Measurements from ENCODE around the gene LDLRAD2. TPM values are rescaled to one million over a fixed set of nuclear protein-coding genes. Genes with fewer than 3 reads are reported as not detected.
A peak's percentile ranks its signal among the peaks of the same experiment; 100 is the strongest.
"Not testable (repeated sequence)": the region's sequence is repeated elsewhere in the genome, so short reads cannot be mapped to it uniquely, and the experiment has no call there.

Gene LDLRAD2, protein sequence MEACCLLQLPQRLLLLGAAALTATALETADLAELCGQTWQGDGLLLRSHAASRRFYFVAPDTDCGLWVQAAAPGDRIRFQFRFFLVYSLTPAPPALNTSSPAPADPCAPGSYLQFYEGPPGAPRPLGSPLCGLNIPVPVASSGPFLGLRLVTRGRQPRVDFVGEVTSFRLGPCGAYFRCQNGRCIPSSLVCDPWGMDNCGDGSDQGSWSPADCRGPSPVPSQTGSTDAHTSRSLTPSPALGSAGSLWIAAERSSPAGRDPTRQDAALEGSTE
- not detected for total RNA-seq
- long read RNA-seq: 0 reads

DNA sequence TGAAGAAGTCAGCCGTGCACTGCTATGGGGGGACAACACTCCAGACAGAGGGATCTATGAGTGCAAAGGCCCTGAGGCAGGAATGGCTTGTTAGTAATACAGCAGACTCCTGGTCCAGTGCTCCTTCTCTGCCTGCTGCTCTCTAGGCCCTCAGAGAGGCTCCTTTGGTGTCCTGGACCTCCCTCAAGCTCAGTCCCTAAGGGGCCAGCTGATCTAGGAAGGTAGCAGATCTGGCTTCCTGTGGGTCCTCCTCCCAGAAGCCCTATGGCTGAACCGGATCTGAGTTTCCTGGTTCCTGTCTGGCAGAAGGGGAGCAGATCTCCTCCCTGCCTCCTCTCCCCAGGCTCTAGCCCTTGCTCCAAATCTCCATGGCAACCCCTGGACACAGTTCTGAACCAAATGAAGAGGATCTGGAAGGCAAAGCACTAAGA, at the start of gene LDLRAD2:
Gene LDLRAD2, plus strand, starts transcription at position 391 of the 431 bp plus-strand sequence. CDS start 187 bp downstream, outside the sequence.
- ATAC-seq (ENCODE audit: poor library complexity) (no peak), DNase-seq (no peak)
- intact Hi-C loops (cut with DNase I): no loop called here

DNA sequence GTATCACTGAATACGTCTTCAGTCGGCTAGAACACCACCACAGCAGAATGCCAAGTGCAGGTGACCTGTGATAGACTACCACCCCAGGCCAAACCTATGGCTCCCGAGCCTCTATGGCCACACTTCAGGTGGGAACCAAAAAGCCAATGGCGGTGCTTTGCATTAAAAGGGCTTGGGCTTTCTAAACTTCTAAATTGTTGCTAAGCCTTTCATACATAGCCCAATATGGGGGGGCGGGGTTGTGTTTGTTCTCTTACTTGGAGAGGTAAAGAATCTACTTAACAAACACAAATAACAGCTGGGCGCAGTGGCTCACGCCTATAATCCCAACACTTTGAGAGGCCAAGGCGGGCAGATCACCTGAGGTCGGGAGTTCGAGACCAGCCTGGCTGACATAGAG, 48.8 kb upstream of the LDLRAD2 start:
- DNase-seq: no peak
- intact Hi-C loops (cut with DNase I): no loop called here
- ATAC-seq (ENCODE audit: poor library complexity): no peak

DNA sequence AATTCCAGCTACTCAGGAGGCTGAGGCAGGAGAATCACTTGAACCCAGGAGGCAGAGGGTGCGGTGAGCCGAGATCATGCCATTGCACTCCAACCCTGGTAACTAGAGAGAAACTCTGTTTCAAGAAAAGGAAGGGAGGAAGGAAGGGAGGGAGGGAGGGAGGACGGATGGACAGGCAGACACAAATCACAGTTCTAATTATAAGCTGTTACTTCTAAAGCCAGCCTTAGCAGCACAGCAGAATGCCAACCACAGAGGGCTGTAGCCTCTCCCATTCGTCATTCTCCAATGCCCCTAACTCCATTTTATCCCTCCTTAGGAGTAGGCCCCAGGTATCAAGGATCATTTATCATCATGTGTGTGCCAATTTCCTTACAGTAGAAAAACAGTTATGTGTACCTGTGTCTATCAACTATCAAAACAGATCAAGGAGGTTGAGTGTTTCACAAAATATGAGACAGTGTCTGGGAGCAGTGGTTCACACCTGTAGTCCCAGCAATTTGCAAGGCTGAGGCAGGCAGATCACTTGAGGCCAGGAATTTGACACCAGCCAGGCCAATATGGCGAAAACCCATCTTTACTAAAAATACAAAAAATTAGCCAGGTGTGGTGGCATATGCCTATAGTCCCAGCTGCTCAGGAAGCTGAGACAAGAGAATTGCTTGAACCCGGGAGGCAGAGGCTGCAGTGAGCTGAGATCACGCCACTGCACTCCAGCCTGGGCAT, 48.2 kb upstream of the LDLRAD2 start:
- DNase-seq (no peak), ATAC-seq (ENCODE audit: poor library complexity) (peak; percentile 62)
- intact Hi-C loops (cut with DNase I): no loop called here

DNA sequence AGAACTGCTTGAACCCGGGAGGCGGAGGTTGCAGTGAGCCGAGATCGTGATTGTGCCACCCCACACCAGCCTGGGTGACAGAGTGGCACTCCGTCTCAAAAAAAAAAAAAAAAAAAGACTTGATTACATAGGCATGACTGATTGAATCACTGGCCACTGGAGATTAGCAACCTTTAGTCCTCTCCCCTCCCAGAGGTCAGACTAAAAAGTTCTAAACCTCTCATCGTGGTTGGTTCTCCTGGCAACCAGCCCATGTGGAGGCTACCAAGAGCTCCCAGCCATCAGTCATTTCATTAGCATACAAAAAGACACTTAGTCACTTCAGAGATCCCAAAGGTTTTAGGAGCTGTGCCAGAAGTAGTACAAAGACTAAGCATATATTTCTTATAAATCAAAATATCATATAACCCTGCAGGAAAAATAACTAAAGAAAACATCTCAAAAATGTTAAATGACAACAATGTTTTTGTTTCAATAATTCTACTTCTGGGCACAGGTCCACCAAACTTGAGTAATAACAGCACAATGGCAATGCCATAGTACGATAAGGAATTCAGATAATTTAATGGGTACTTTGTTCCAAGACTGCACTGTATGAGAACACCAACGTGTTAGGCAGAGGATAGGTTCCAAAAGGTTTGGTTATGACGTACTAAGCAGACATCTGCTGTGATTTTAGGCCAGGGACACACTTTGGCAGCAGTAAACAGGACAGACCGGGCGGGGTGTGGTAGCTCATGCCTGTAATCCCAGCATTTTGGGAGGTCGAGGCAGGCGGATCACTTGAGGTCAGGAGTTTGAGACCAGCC, 47.2 kb upstream of the LDLRAD2 start:
- intact Hi-C loops (cut with DNase I): no loop called here

DNA sequence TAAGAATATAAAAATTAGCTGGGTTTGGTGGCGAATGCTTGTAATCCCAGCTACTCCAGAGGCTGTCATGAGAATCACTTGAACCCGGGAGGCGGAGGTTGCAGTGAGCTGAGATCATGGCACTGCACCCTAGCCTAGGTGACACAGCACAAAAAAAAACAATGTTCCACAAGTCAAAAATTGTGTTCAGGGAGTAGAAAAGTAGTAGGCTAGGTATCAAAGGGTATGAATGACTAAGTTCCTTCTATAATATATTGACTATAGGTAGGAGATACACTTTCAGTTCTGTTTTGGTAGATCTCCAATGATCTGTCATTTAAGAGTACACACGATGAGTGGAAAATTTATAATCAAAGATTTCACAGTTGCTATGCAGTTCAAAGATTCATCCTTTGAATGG, 45.9 kb upstream of the LDLRAD2 start:
- ATAC-seq (ENCODE audit: poor library complexity) (no peak), DNase-seq (no peak)
- intact Hi-C loops (cut with DNase I): no loop called here

More for the DNA sequence above, 47.2 kb upstream of the LDLRAD2 start:
- ATAC-seq (ENCODE audit: poor library complexity) (peak; percentile 75), DNase-seq (peak; percentile 68)

DNA sequence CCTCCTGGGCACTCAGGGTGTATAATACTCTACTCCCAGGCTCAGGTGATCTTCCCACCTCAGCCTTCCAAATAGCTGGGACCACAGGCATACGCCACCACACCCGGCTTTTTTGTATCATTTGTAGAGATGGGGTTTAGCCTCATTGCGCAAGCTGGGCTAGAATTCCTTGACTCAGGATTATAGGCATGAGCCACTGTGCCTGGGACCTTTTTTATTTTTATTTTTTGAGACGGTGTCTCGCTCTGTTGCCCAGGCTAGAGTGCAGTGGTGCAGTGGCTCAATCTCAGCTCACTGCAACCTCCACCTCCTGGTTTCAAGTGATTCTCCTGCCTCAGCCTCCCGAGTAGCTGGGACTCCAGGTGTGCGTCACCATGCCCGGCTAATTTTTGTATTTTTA, 45.0 kb upstream of the LDLRAD2 start:
- DNase-seq; intact Hi-C loops (cut with DNase I); ATAC-seq (ENCODE audit: poor library complexity): not testable (repeated sequence)

DNA sequence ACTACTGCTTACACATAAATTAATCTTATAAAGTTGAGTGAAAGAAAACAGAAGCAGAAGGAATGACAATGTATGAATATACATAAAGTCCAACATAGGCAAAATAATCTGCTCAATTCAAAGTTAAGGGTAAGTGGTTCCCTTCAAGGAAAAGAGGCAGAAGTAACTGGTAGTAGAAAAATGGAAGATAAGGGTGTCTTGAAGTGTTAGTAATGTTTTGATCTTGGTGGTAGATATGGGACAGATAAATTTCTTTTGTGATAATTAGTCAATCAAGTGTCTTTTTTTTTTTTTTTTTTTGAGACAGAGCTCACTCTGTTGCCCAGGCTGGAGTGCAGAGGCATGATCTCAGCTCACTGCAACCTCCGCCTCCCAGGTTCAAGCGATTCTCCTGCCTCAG, 41.9 kb upstream of the LDLRAD2 start:
- no peak for ATAC-seq (ENCODE audit: poor library complexity)
- intact Hi-C loops (cut with DNase I): no loop called here
- DNase-seq: no peak

DNA sequence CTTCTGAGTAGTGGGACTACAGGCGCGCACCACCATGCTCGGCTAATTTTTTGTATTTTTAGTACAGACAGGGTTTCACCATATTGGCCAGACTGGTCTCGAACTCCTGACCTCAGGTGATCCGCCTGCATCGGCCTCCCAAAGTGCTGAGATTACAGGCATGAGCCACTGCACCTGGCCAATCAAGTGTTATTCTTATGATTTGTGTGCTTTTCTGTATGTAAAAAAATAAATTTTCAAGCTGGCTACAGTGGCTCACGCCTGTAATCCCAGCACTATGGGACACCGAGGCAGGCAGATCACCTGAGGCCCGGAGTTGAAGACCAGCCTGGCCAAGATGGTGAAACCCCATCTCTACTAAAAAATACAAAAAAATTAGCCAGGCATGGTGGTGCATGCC, 41.5 kb upstream of the LDLRAD2 start:
- intact Hi-C loops (cut with DNase I); ATAC-seq (ENCODE audit: poor library complexity); DNase-seq: not testable (repeated sequence)

DNA sequence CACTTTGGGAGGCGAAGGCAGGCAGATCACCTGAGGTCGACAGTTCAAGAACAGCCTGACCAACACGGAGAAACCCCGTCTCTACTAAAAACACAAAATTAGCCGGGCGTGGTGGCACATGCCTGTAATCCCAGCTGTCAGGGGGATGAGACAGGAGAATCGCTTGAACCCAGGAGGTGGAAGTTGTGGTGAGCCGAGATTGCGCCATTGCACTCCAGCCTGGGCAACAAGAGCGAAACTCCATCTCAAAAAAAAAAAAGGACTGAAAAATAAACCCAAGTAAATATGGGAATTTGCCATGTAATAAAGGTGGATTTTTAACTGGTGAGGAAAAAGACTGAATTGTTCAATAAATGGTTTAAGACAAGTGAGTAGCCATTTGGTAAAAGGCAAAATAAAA, 40.4 kb upstream of the LDLRAD2 start:
- ATAC-seq (ENCODE audit: poor library complexity); intact Hi-C loops (cut with DNase I); DNase-seq: not testable (repeated sequence)

DNA sequence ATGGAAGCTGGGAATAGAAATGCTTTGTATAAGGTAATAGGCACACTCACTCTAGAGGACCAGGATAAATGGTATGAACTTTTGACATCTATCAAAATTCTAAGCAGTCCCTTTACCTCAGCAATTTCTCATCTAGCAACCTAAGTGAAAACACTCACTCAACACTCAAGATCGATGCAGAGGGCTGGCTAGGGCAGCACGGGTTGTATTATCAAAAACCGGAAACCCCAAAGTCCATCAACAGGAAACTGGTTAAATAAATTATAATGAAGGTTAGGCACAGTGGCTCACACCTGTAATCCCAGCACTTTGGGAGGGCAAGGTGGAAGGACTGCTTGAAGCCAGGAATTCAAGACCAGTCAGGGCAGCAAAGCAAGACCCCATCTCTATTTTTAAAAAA, 38.5 kb upstream of the LDLRAD2 start:
- DNase-seq (no peak), ATAC-seq (ENCODE audit: poor library complexity) (no peak)
- intact Hi-C loops (cut with DNase I): no loop called here

DNA sequence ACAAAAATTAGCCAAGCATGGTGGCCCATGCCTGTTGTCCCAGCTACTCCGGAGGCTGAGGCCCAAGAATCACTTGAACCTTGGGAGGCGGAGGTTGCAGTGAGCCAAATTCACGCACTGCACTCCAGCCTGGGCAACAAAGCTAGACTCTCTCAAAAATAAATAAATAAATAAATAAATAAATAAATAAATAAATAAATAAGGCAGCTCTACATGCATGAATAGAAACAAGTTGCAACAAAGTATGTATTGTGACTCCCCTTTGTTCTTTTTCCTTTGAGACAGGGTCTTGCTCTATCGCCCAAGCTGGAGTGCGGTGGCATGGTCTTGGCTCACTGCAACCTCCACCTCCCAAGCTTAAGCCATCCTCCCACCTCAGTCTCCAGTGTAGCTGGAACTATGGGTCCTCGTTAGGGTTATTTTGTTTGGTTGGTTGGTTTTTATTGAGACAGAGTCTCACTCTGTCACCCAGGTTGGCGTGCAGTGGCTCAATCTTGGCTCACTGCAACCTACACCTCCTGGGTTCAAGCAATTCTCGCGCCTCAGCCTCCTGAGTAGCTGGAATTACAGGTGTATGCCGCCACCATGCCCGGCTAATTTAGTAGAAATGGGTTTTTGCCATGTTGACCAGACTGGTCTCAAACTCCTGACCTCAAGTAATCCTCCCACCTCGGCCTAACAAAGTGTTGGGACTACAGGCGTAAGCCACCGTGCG, 37.1 kb upstream of the LDLRAD2 start:
- intact Hi-C loops (cut with DNase I): no loop called here
- DNase-seq (no peak), ATAC-seq (ENCODE audit: poor library complexity) (no peak)

DNA sequence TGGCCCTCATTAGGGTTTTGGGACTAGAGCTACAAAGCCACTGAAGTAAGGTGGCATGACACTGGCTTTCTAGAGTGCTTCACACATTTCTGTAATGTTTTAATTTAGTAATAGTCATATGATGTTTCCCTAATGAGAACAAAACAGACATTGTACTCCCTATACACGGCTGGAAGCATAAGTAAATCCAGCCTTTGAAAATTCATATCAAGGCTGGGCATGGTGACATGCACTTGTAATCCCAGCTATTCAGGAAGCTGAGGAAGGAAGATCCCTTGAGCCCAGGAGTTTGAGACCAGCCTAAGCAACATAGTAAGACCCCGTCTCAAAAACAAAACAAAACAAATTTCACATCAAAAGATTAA, 36.5 kb upstream of the LDLRAD2 start:
- intact Hi-C loops (cut with DNase I): no loop called here
- ATAC-seq (ENCODE audit: poor library complexity) (no peak), DNase-seq (no peak)

DNA sequence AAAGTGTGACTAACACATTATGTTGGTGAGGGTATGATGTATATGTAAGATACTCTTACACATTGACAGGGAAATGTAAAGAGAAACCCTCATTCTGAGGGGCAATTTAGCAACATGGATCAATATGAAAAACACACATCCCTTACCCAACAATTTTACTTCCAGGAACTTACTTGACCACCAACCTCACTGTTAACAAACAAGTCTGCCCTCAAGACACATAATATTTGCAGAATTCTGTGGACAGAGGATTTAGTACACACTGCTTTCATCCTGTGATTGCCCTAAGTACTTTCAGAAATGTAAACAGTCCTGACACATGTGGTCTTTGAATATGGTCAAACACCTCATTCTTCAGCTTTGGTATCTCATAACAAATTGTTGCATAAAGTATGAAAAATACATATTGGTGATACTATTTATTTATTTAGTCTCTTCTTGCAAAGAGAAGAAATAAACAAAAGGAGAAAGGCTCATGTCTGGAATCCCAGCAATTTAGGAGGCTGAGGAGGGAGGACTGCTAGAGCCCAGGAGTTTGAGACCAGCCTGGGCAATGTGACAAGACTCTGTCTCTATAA, 36.0 kb upstream of the LDLRAD2 start:
- intact Hi-C loops (cut with DNase I): no loop called here
- DNase-seq (no peak), ATAC-seq (ENCODE audit: poor library complexity) (no peak)

DNA sequence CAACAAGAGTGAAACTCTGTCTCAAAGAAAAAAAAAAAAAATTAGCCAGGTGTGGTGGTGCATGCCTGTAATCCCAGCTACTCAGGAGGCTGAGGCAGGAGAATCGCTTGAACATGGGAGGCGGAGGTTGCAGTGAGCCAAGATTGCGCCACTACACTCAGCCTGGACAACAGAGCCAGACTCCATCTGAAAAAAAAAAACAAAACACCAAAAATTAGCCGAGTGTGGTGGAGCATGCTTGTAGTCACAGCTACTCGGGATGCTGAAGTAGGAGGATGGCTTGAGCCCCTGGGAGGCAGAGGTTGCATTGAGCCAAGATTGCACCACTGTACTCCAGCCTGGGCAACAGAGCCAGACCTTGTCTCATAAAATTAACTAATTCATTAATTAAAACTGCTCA, 35.1 kb upstream of the LDLRAD2 start:
- ATAC-seq (ENCODE audit: poor library complexity); DNase-seq; intact Hi-C loops (cut with DNase I): not testable (repeated sequence)

DNA sequence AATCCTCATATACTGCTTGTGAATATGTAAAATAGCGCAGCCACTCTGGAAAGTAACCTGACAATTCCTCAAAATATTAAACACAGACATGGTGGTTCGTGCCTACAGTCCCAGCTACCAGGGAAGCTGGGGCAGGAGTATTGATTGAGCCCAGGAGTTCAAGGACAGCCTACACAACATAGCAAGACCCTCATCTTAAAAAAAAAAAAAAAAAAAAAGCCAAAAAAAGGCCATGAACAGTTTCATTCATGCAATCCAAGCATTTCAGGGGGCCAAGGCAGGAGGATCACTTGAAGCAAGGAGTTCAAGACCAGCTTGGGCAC, 33.7 kb upstream of the LDLRAD2 start:
- intact Hi-C loops (cut with DNase I): no loop called here
- DNase-seq (no peak), ATAC-seq (ENCODE audit: poor library complexity) (no peak)

DNA sequence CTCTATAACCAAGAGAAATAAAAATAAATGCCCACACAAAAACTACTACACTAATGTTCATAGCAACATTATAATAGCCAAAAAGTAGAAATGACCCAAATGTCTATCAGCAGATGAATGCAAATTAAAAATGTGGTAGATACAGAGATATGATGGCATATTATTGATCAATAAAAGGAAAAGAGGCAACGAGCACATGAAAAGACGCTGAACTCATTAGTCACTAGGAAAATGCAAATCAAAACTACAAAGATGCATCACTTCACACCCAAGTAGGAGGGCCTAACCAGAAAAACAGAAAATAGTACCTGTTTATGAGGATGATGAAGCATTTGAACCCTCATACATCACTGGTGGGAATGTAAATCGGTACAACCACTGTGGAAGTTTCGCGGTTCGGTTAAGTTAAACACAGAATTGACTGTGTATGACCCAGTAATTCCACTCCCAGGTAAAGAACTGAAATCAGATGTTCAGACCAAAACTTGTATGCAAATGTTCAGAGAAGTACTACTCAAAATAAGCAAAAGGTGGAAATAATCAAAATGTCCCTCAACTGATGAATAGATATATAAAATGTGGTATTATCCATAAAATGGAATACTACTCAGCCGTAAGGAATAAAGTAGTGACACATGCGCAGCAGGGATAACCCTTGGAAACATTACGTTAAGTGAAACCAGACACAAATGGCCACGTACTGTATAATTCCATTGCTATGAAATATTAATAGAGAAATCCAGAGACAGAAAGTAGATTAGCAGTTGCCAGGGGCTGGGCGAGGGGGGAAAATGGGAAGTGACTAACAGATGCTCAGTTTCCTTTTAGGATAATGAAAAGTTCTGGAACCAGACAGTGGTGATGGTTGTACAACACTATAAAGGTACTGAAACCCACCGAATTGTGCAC, 32.2 kb upstream of the LDLRAD2 start:
- no peak for ATAC-seq (ENCODE audit: poor library complexity)
- DNase-seq: no peak
- intact Hi-C loops (cut with DNase I): no loop called here

DNA sequence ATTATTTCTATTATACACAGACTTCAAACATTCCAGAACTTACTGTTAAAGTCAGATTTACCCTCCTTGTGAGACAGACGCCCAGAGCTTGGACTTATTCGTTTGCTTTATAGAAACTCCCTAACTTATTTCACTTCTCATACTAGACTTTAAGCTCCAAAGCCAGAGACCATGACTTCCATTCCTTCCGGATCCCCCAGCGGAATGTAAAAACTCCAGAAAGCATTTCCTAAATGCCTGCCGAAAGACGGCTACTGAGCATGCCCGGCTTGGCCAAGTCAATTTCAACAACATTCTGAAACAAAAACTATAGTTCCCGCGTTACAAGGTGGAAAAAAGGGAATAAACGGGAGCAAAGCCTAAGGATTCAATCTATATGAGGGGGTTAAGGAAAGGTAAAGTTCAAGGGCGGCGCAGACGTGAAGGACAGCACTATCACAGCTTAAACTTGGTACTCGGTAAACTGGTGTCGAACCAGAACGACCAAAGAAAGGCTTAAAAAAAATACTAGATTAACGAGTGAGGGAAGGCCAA, 30.2 kb upstream of the LDLRAD2 start:
- DNase-seq: no peak
- intact Hi-C loops (cut with DNase I): no loop called here
- no peak for ATAC-seq (ENCODE audit: poor library complexity)

All from Right ventricle myocardium superior (tissue), 1 donor.